ENCODE data around the gene RNU6-1.

- TF ChIP-seq CTCF (IDR thresholded peaks at IDR 0.05) (no peak), MYC (IDR thresholded peaks at IDR 0.05; ENCODE audit: borderline replicate concordance, low read length) (no peak), RFX5 (IDR thresholded peaks at IDR 0.05) (no peak), CHD4 (IDR thresholded peaks at IDR 0.05; ENCODE audit: borderline replicate concordance) (no peak), RNF2 (IDR thresholded peaks at IDR 0.05; ENCODE audit: borderline replicate concordance, low read depth) (no peak), EP300 (IDR thresholded peaks at IDR 0.05) (no peak), MAFK (IDR thresholded peaks at IDR 0.05; ENCODE audit: partially characterized antibody) (no peak), HDAC2 (IDR thresholded peaks at IDR 0.05) (no peak), MAZ (IDR thresholded peaks at IDR 0.05; ENCODE audit: borderline replicate concordance, low read depth, low read length) (no peak)
Measured at GRCh38 chr15:67843571-67844387, 3.9 kb upstream of the RNU6-1 start.
